Stimulated activated memory B cell treated with anti-CD40 and anti-IgM and Interleukin-4, amounts not matched to agents 10 μg/mL and 1 μg/mL and 100 μg/mL, for 72 hours (primary cell): ENCODE data around the gene EPHA6.
A peak's percentile ranks its signal among the peaks of the same experiment; 100 is the strongest.
"Not testable (repeated sequence)": the region's sequence is repeated elsewhere in the genome, so short reads cannot be mapped to it uniquely, and the experiment has no call there.

Experiments used
- ATAC-seq: fragments of 150-1000 bp; cut with Tn5 transposase; 2 replicates; pipeline ENCODE4 v1.10.0; 2021
- H3K27ac Mint-ChIP-seq: one replicate; pipeline ENCODE4 v1.8.0; 2022; ENCODE audit warnings: mild to moderate bottlenecking, mixed read lengths
- H3K27me3 Mint-ChIP-seq: one replicate; pipeline ENCODE4 v1.8.0; 2022; ENCODE audit warnings: mixed read lengths
- H3K36me3 Mint-ChIP-seq: one replicate; pipeline ENCODE4 v1.8.0; 2022; ENCODE audit warnings: mixed read lengths
- H3K4me1 Mint-ChIP-seq: one replicate; pipeline ENCODE4 v1.8.0; 2022; ENCODE audit warnings: mixed read lengths
- H3K4me3 Mint-ChIP-seq: one replicate; pipeline ENCODE4 v1.8.0; 2022; ENCODE audit warnings: mild to moderate bottlenecking, moderate library complexity, mixed read lengths
- H3K9me3 Mint-ChIP-seq: one replicate; pipeline ENCODE4 v1.8.0; 2022; ENCODE audit warnings: mixed read lengths

The EPHA6 gene

GRCh38 chr3:97430601-97431000 lies 616.2 kb downstream of the EPHA6 start:
- Mint-ChIP-seq H3K4me3 (no peak overlapping the region), H3K9me3 (peaks cover 10% of the 10 kb centered on the region), H3K4me1 (no peaks in the 10 kb centered on the region), H3K36me3 (no peaks in the 10 kb centered on the region), H3K27ac (no peak overlapping the region), H3K27me3 (no peaks in the 10 kb centered on the region)
- no peak for ATAC-seq

- ATAC-seq, result no peak
- no peaks in the 10 kb centered on the region for H3K27me3 Mint-ChIP-seq
- H3K36me3 Mint-ChIP-seq, result no peaks in the 10 kb centered on the region
Observed at GRCh38 chr3:97432914-97433313, 618.5 kb downstream of the EPHA6 start.

GRCh38 chr3:97438131-97438530 lies 623.7 kb downstream of the EPHA6 start:
- no peak for ATAC-seq
- Mint-ChIP-seq H3K36me3 (no peaks in the 10 kb centered on the region), H3K4me1 (no peaks in the 10 kb centered on the region), H3K27me3 (no peaks in the 10 kb centered on the region), H3K4me3 (no peak overlapping the region), H3K9me3 (no peaks in the 10 kb centered on the region), H3K27ac (no peak overlapping the region)

More at GRCh38 chr3:97432914-97433313, 618.5 kb downstream of the EPHA6 start:
- no peak overlapping the region for H3K4me3 Mint-ChIP-seq
- H3K4me1 Mint-ChIP-seq, result no peaks in the 10 kb centered on the region
- H3K9me3 Mint-ChIP-seq, result no peaks in the 10 kb centered on the region
- no peak overlapping the region for H3K27ac Mint-ChIP-seq

GRCh38 chr3:97439373-97439772 lies 625.0 kb downstream of the EPHA6 start:
- H3K4me3 Mint-ChIP-seq, result no peak overlapping the region

GRCh38 chr3:97464035-97464434 lies 649.6 kb downstream of the EPHA6 start:
- Mint-ChIP-seq H3K4me1 (no peaks in the 10 kb centered on the region), H3K27me3 (no peaks in the 10 kb centered on the region), H3K27ac (no peak overlapping the region), H3K9me3 (no peaks in the 10 kb centered on the region), H3K36me3 (no peaks in the 10 kb centered on the region), H3K4me3 (no peak overlapping the region)
- ATAC-seq, result no peak

More at GRCh38 chr3:97439373-97439772, 625.0 kb downstream of the EPHA6 start:
- no peaks in the 10 kb centered on the region for H3K9me3 Mint-ChIP-seq
- no peak overlapping the region for H3K27ac Mint-ChIP-seq
- H3K4me1 Mint-ChIP-seq, result no peaks in the 10 kb centered on the region
- no peaks in the 10 kb centered on the region for H3K27me3 Mint-ChIP-seq
- no peak for ATAC-seq
- no peaks in the 10 kb centered on the region for H3K36me3 Mint-ChIP-seq

- no peaks in the 10 kb centered on the region for H3K36me3 Mint-ChIP-seq
Observed at GRCh38 chr3:97470481-97470880, 656.1 kb downstream of the EPHA6 start.

GRCh38 chr3:97479740-97480139 lies 665.3 kb downstream of the EPHA6 start:
- Mint-ChIP-seq H3K27ac (no peak overlapping the region), H3K27me3 (no peaks in the 10 kb centered on the region), H3K9me3 (no peaks in the 10 kb centered on the region), H3K4me1 (no peaks in the 10 kb centered on the region), H3K36me3 (no peaks in the 10 kb centered on the region), H3K4me3 (no peak overlapping the region)
- no peak for ATAC-seq

More at GRCh38 chr3:97470481-97470880, 656.1 kb downstream of the EPHA6 start:
- H3K27ac Mint-ChIP-seq, result no peak overlapping the region
- no peaks in the 10 kb centered on the region for H3K27me3 Mint-ChIP-seq
- H3K4me1 Mint-ChIP-seq, result no peaks in the 10 kb centered on the region
- H3K4me3 Mint-ChIP-seq, result no peak overlapping the region
- no peak for ATAC-seq
- H3K9me3 Mint-ChIP-seq, result no peaks in the 10 kb centered on the region

- H3K27ac Mint-ChIP-seq, H3K27me3 Mint-ChIP-seq, H3K4me3 Mint-ChIP-seq, H3K9me3 Mint-ChIP-seq, H3K36me3 Mint-ChIP-seq, H3K4me1 Mint-ChIP-seq, ATAC-seq: not testable (repeated sequence)
Observed at GRCh38 chr3:97480696-97481289, 666.4 kb downstream of the EPHA6 start.

- no peaks in the 10 kb centered on the region for H3K27me3 Mint-ChIP-seq
- H3K4me3 Mint-ChIP-seq, result no peak overlapping the region
- H3K4me1 Mint-ChIP-seq, result no peaks in the 10 kb centered on the region
- no peak overlapping the region for H3K27ac Mint-ChIP-seq
- H3K36me3 Mint-ChIP-seq, result no peaks in the 10 kb centered on the region
- ATAC-seq, result peak; percentile 72
- H3K9me3 Mint-ChIP-seq, result no peaks in the 10 kb centered on the region
Observed at GRCh38 chr3:97481416-97481815, 667.0 kb downstream of the EPHA6 start.

GRCh38 chr3:97485206-97485605 lies 670.8 kb downstream of the EPHA6 start:
- Mint-ChIP-seq H3K9me3 (no peaks in the 10 kb centered on the region), H3K27ac (no peak overlapping the region), H3K36me3 (no peaks in the 10 kb centered on the region), H3K4me3 (no peak overlapping the region), H3K27me3 (no peaks in the 10 kb centered on the region), H3K4me1 (no peaks in the 10 kb centered on the region)
- no peak for ATAC-seq

- no peak overlapping the region for H3K4me3 Mint-ChIP-seq
- H3K27me3 Mint-ChIP-seq, result no peaks in the 10 kb centered on the region
- ATAC-seq, result no peak
- H3K36me3 Mint-ChIP-seq, result no peaks in the 10 kb centered on the region
- no peaks in the 10 kb centered on the region for H3K9me3 Mint-ChIP-seq
- H3K27ac Mint-ChIP-seq, result no peak overlapping the region
- no peaks in the 10 kb centered on the region for H3K4me1 Mint-ChIP-seq
Observed at GRCh38 chr3:97487587-97487986, 673.2 kb downstream of the EPHA6 start.

- no peaks in the 10 kb centered on the region for H3K36me3 Mint-ChIP-seq
- no peak overlapping the region for H3K27ac Mint-ChIP-seq
- H3K27me3 Mint-ChIP-seq, result no peaks in the 10 kb centered on the region
Observed at GRCh38 chr3:97488741-97489140, 674.3 kb downstream of the EPHA6 start.

GRCh38 chr3:97495896-97496295 lies 681.5 kb downstream of the EPHA6 start:
- Mint-ChIP-seq H3K4me1 (no peaks in the 10 kb centered on the region), H3K9me3 (peaks cover 8% of the 10 kb centered on the region), H3K27me3 (no peaks in the 10 kb centered on the region), H3K4me3 (no peak overlapping the region), H3K27ac (no peak overlapping the region), H3K36me3 (no peaks in the 10 kb centered on the region)
- ATAC-seq, result no peak

More at GRCh38 chr3:97488741-97489140, 674.3 kb downstream of the EPHA6 start:
- Mint-ChIP-seq H3K4me3 (no peak overlapping the region), H3K9me3 (no peaks in the 10 kb centered on the region), H3K4me1 (no peaks in the 10 kb centered on the region)
- no peak for ATAC-seq

GRCh38 chr3:97497138-97497537 lies 682.7 kb downstream of the EPHA6 start:
- peaks cover 8% of the 10 kb centered on the region for H3K9me3 Mint-ChIP-seq
- no peaks in the 10 kb centered on the region for H3K4me1 Mint-ChIP-seq
- no peak for ATAC-seq
- no peaks in the 10 kb centered on the region for H3K27me3 Mint-ChIP-seq
- no peak overlapping the region for H3K4me3 Mint-ChIP-seq
- no peaks in the 10 kb centered on the region for H3K36me3 Mint-ChIP-seq
- no peak overlapping the region for H3K27ac Mint-ChIP-seq

- Mint-ChIP-seq H3K27ac (no peak overlapping the region), H3K27me3 (no peaks in the 10 kb centered on the region), H3K36me3 (no peaks in the 10 kb centered on the region), H3K9me3 (peaks cover 19% of the 10 kb centered on the region), H3K4me1 (no peaks in the 10 kb centered on the region), H3K4me3 (no peak overlapping the region)
- no peak for ATAC-seq
Observed at GRCh38 chr3:97504463-97504862, 690.1 kb downstream of the EPHA6 start.

GRCh38 chr3:97510795-97511194 lies 696.4 kb downstream of the EPHA6 start:
- no peak for ATAC-seq
- Mint-ChIP-seq H3K27me3 (no peaks in the 10 kb centered on the region), H3K36me3 (no peaks in the 10 kb centered on the region), H3K4me1 (no peaks in the 10 kb centered on the region), H3K9me3 (peaks cover 10% of the 10 kb centered on the region), H3K4me3 (no peak overlapping the region), H3K27ac (no peak overlapping the region)

GRCh38 chr3:97515076-97515475 lies 700.7 kb downstream of the EPHA6 start:
- H3K4me3 Mint-ChIP-seq, result no peak overlapping the region
- H3K27me3 Mint-ChIP-seq, result no peaks in the 10 kb centered on the region
- ATAC-seq, result no peak
- H3K27ac Mint-ChIP-seq, result no peak overlapping the region
- no peaks in the 10 kb centered on the region for H3K36me3 Mint-ChIP-seq
- H3K4me1 Mint-ChIP-seq, result no peaks in the 10 kb centered on the region
- H3K9me3 Mint-ChIP-seq, result no peaks in the 10 kb centered on the region
